ENCODE measurements around the gene LRPAP1. TPM values are rescaled to one million over a fixed set of nuclear protein-coding genes. Genes with fewer than 3 reads are reported as not detected.

Gene LRPAP1
- total and polyA plus RNA-seq, 10 of the 15 experiments (the other 5 are each of a cell fraction or from before 2014, with no cell fraction given), result 1.0 to 100 (median 51.1) TPM

DNA sequence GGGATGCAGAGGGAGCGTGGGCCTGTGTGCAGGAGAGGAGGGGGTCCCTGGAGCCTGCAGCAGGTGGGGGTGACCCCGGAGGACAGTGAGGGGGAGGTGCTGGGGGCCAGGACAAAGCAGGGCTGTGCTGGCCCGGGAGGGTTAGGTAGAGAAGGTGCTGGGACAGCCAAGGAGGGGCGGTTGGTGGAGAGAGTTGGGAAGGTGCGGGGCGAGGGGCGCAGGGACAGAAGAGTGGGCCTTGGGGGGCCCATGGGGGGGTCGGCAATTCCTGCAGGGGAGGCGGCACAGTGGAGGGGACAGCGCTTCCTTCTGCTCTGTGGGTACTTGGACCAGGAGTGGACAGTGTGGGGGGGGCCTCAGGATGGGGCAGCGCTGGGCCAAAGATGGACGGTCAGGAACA lies 32.5 kb downstream of the LRPAP1 start:
- Histone ChIP-seq H3K4me1 (ENCODE audit: control insufficient read depth, insufficient read depth, low read length) (no peaks in the 10 kb centered on the region), H3K4me2 (ENCODE audit: control insufficient read depth, insufficient read depth) (no peak overlapping the region), H2AFZ (ENCODE audit: control insufficient read depth, low read depth, low read length) (no peak overlapping the region), H3K79me2 (ENCODE audit: control insufficient read depth, insufficient read depth, low read length) (no peaks in the 10 kb centered on the region), H3K27me3 (replicated peaks in 1 of 2; ENCODE audit: control insufficient read depth in 2 of 2, insufficient read depth in 2 of 2, low read length in 1 of 2) (no peaks in the 10 kb centered on the region), H3K9ac (ENCODE audit: control insufficient read depth, insufficient read depth, low read length) (no peak overlapping the region), H3K27ac (ENCODE audit: control insufficient read depth, insufficient read depth) (no peak overlapping the region), H3K9me3 (replicated peaks; ENCODE audit: control insufficient read depth, insufficient read depth, low read length) (no peaks in the 10 kb centered on the region), H3K4me3 (no peak overlapping the region), H4K20me1 (ENCODE audit: control insufficient read depth, insufficient read depth) (no peaks in the 10 kb centered on the region), H3K36me3 (ENCODE audit: control insufficient read depth in 2 of 2, insufficient read depth in 2 of 2, low read length in 1 of 2) (peaks cover 0 to 1% of the 10 kb centered on the region in 2 experiments; a peak in 2 of 4 replicates)
- FAIRE-seq (no peak), ATAC-seq (no peak), DNase-seq (ENCODE audit: low read depth, low spot score) (no peak)
- RAD21 ChIA-PET (ENCODE audit: unreplicated experiment), result no interaction called here
- POLR2A ChIA-PET, result no interaction called here
- intact Hi-C loops (cut with micrococcal nuclease; ENCODE audit: unreplicated experiment) (no loop called here), in situ Hi-C loops (cut with MboI) (no loop called here)
- WGBS (ENCODE audit: insufficient coverage, insufficient replicate concordance, low lambda C conversion rate, missing lambda C conversion rate), result 90% methylated on average over 4 of the region's 12 CpGs
- CTCF ChIA-PET, result no interaction called here
- SMC1A ChIA-PET (ENCODE audit: uncharacterized antibody, unreplicated experiment), result no interaction called here
- BruUV-seq (replicated peaks), result no TSS peak
- TF ChIP-seq ASH2L (IDR thresholded peaks at IDR 0.05; ENCODE audit: borderline replicate concordance, low read depth) (no peak), GABPA (IDR thresholded peaks at IDR 0.05; ENCODE audit: low read depth) (no peak), SMAD5 (IDR thresholded peaks at IDR 0.05; ENCODE audit: low read depth) (no peak), POU2F2 (IDR thresholded peaks at IDR 0.05; ENCODE audit: borderline replicate concordance, low read depth, low read length) (no peak), STAT3 (IDR thresholded peaks at IDR 0.05; ENCODE audit: low read depth, low read length) (no peak)
- TF ChIP-seq, protein P1, sequence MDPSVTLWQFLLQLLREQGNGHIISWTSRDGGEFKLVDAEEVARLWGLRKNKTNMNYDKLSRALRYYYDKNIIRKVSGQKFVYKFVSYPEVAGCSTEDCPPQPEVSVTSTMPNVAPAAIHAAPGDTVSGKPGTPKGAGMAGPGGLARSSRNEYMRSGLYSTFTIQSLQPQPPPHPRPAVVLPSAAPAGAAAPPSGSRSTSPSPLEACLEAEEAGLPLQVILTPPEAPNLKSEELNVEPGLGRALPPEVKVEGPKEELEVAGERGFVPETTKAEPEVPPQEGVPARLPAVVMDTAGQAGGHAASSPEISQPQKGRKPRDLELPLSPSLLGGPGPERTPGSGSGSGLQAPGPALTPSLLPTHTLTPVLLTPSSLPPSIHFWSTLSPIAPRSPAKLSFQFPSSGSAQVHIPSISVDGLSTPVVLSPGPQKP (IDR thresholded peaks at IDR 0.05; ENCODE audit: low read depth, low read length), result no peak
- TF ChIP-seq, protein P2, sequence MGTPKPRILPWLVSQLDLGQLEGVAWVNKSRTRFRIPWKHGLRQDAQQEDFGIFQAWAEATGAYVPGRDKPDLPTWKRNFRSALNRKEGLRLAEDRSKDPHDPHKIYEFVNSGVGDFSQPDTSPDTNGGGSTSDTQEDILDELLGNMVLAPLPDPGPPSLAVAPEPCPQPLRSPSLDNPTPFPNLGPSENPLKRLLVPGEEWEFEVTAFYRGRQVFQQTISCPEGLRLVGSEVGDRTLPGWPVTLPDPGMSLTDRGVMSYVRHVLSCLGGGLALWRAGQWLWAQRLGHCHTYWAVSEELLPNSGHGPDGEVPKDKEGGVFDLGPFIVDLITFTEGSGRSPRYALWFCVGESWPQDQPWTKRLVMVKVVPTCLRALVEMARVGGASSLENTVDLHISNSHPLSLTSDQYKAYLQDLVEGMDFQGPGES (IDR thresholded peaks at IDR 0.05), result no peak

Data from GM12878 (cell line).